Esophagus muscularis mucosa (tissue), 4 donors: Measurements from ENCODE around the gene PNO1. TPM values are rescaled to one million over a fixed set of nuclear protein-coding genes. Genes with fewer than 3 reads are reported as not detected.

Source experiments
- DNase-seq: peaks from one replicate; pipeline ENCODE4 v3.0.0-alpha.2; 2017; ENCODE audit errors: extremely low spot score
- H3K27ac ChIP-seq, 4 donors: fragments of 200-600 bp; sonication (generic); replicated peaks in 1 of 4; 1 replicate in 3 of 4; 2 replicates in 1 of 4; pipeline ENCODE4 v1.5.1; 2016 to 2019; ENCODE audit warnings: mild to moderate bottlenecking in 1 of 4
- H3K27me3 ChIP-seq, 4 donors: fragments of 200-600 bp; sonication (generic); one replicate each; pipeline versions ENCODE4 v1.5.1 to v1.6.0; 2016 to 2019
- H3K36me3 ChIP-seq, 4 donors: fragments of 200-600 bp; sonication (generic); one replicate each; pipeline ENCODE4 v1.5.1; 2016 to 2019
- H3K4me1 ChIP-seq, 4 donors: fragments of 200-600 bp; sonication (generic); one replicate each; pipeline ENCODE4 v1.5.1; 2016 to 2019
- H3K4me3 ChIP-seq, 4 donors: fragments of 200-600 bp; sonication (generic); 1 replicate in 2 of 4; 2 replicates in 2 of 4; pipeline ENCODE4 v1.5.1; 2016 to 2019; ENCODE audit warnings: mild to moderate bottlenecking in 4 of 4, moderate library complexity in 1 of 4
- H3K9me3 ChIP-seq, 4 donors: fragments of 200-600 bp; sonication (generic); 1 replicate in 3 of 4; 2 replicates in 1 of 4; pipeline ENCODE4 v1.5.1; 2016 to 2019
- CTCF ChIP-seq, 3 experiments: fragments of 200-600 bp in 2 of 3; fragments of 450-650 bp in 1 of 3; sonication (generic) in 2 of 3; IDR thresholded peaks; one replicate each; pipeline ENCODE4 v1.5.1; 2017 to 2019; ENCODE audit warnings: antibody characterized with exemption in 3 of 3, mild to moderate bottlenecking in 2 of 3, moderate library complexity in 1 of 3
- EP300 ChIP-seq: sonication (generic); formaldehyde crosslinking; IDR thresholded peaks from one replicate; pipeline ENCODE4 v1.6.1; 2017; ENCODE audit warnings: antibody characterized with exemption
- POLR2A ChIP-seq: fragments of 450-650 bp; IDR thresholded peaks from one replicate; pipeline ENCODE4 v1.6.1; 2017; ENCODE audit warnings: antibody characterized with exemption, moderate library complexity, mild to moderate bottlenecking, low read depth
- POLR2AphosphoS5 ChIP-seq, 2 donors: sonication (generic); formaldehyde crosslinking; IDR thresholded peaks; one replicate each; pipeline ENCODE4 v1.6.1; 2017; ENCODE audit warnings: antibody characterized with exemption in 2 of 2
- WGBS: methylation state at CpG from one replicate; pipeline ENCODE4 v1.1.5; 2018; 5-methylcytosine and 5-hydroxymethylcytosine counted together
- intact Hi-C: fragments of 100-400 bp; cut with DNase I; formaldehyde crosslinking; loops from one replicate; pipeline ENCODE4 v1.15.1; 2023
- total RNA-seq, 4 donors: library from RNA; depleted of rRNA; stranded (reverse); fragments of >200 nt; gene quantifications; one replicate each; pipeline versions ENCODE4 v1.1.0 to v1.2.1, GENCODE V29; 2016

PNO1 gene
- total RNA-seq, 4 donors from 2014 or later: 16.6 to 27.3 (median 22.2) TPM

DNA sequence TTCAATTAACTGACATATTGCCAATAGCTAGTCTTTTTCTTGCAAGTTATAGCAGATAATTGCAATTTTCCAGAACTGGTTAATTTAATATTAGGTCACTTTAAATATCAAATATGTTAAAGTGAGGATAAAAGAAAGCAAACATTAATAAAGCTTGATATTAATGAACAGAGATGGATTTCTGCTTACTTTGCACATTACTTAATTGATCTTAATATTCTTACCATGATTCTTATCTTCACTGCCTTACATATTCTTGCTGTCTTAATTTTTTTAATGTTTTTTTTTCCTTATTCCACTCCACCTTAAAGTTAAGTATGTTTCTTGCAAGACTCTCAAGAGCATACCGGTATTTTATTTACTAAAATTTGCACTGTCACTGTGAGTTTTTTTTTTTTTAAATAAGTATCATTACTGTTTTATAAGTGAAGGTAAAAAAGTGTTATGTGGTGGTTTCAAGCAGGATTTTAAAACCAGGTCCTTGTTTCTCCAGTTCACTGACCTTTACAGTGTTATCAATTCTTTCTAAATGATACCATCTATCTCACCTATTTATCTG is 60.7 kb downstream of the PNO1 start:
- intact Hi-C loops: no loop called here
- peaks cover 38 to 71% (median 58%) of the 10 kb centered on the region in 4 donors for H3K4me1 ChIP-seq

GRCh38 chr2:68222287-68222686 is 64.6 kb downstream of the PNO1 start:
- no peak for TF ChIP-seq EP300
- no peak for TF ChIP-seq CTCF (IDR thresholded peaks at IDR 0.05)
- no peak for TF ChIP-seq POLR2A
- TF ChIP-seq POLR2AphosphoS5 (IDR thresholded peaks at IDR 0.05): no peak
- no peak for DNase-seq
- intact Hi-C loops: no loop called here
- Histone ChIP-seq H3K4me1 (peaks cover 45 to 76% (median 73%) of the 10 kb centered on the region in 4 donors), H3K4me3 (no peak overlapping the region), H3K27me3 (no peaks in the 10 kb centered on the region), H3K9me3 (no peaks in the 10 kb centered on the region), H3K36me3 (no peaks in the 10 kb centered on the region), H3K27ac (no peak overlapping the region)
- WGBS: 82% methylated on average over 1 of the region's 1 CpG

More for the DNA sequence above, 60.7 kb downstream of the PNO1 start:
- WGBS: 27% methylated on average over 1 of the region's 1 CpG
- Histone ChIP-seq H3K36me3 (peaks cover 0 to 6% (median 2%) of the 10 kb centered on the region in 4 donors), H3K4me3 (no peak overlapping the region), H3K9me3 (no peaks in the 10 kb centered on the region), H3K27me3 (no peaks in the 10 kb centered on the region), H3K27ac (no peak overlapping the region)
- no peak for TF ChIP-seq POLR2A
- TF ChIP-seq CTCF (IDR thresholded peaks at IDR 0.05): no peak
- no peak for TF ChIP-seq POLR2AphosphoS5 (IDR thresholded peaks at IDR 0.05)
- no peak for TF ChIP-seq EP300
- DNase-seq: no peak

DNA sequence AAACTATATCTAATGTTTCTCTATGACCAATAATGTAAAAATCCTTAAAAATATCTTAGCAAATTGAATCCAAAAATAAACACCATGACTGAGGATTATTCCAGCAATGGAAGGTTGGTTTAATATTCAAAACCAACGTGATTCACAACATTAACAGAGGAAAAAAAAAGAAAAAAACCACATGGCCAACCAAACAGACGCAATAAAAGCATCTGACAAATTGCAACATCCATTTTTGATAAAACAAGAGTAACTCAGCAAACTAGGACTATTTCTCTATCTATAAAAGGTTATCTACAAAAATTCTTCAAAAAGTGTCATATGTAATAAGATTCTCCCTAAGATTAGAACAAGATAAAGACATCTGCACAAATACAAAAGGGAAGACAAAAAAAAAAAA is 65.7 kb downstream of the PNO1 start:
- Histone ChIP-seq H3K27me3 (no peaks in the 10 kb centered on the region), H3K9me3 (no peaks in the 10 kb centered on the region), H3K4me3 (no peak overlapping the region), H3K36me3 (no peaks in the 10 kb centered on the region), H3K27ac (peak overlapping the region in 1 of 4 donors; percentile 6), H3K4me1 (peaks cover 36 to 76% (median 72%) of the 10 kb centered on the region in 4 donors)
- DNase-seq: no peak
- WGBS: 39% methylated on average over 2 of the region's 2 CpGs
- intact Hi-C loops: no loop called here
- TF ChIP-seq POLR2A (no peak), CTCF (IDR thresholded peaks at IDR 0.05) (no peak), EP300 (no peak), POLR2AphosphoS5 (IDR thresholded peaks at IDR 0.05) (no peak)

GRCh38 chr2:68225119-68225632 is 67.5 kb downstream of the PNO1 start:
- no peak overlapping the region for H3K4me3 ChIP-seq
- WGBS: 25% methylated on average over 2 of the region's 2 CpGs
- no peaks in the 10 kb centered on the region for H3K27me3 ChIP-seq
- intact Hi-C loops: no loop called here
- H3K27ac ChIP-seq: peak overlapping the region in 3 of 4 donors; percentile 33 to 62 (median 46)
- H3K4me1 ChIP-seq: peaks cover 30 to 72% (median 67%) of the 10 kb centered on the region in 4 donors
- no peaks in the 10 kb centered on the region for H3K9me3 ChIP-seq
- DNase-seq: no peak
- no peaks in the 10 kb centered on the region for H3K36me3 ChIP-seq
- TF ChIP-seq CTCF (IDR thresholded peaks at IDR 0.05) (peak in 2 of 3 experiments; percentile 15 to 20), POLR2A (no peak)

Other genes starting within 250 kb of the PNO1 start
- gene C1D, start 94.9 kb upstream of the PNO1 start, total RNA-seq: 10 to 100 TPM; 19.7 to 41.1 (median 30.8) TPM
- 10 to 100 TPM; 19.3 to 28.0 (median 25.7) TPM for gene PPP3R1, start 94.6 kb downstream of the PNO1 start, total RNA-seq
- gene CNRIP1, start 162.1 kb downstream of the PNO1 start, total RNA-seq: 10 to 100 TPM; 23.5 to 44.4 (median 29.8) TPM
- gene PLEK, start 207.4 kb downstream of the PNO1 start, total RNA-seq: 10 to 100 TPM in 1 of 4 donors, 1 to 10 TPM in 3; 3.1 to 23.4 (median 6.0) TPM